GM18502 (cell line): ENCODE results near the gene HOXA11.

Source experiments
- ATAC-seq: cut with Tn5 transposase; IDR thresholded peaks from one replicate; pipeline ENCODE4 v1.9.1; 2021; ENCODE audit warnings: mild to moderate bottlenecking; ENCODE audit not compliant: unreplicated experiment, poor library complexity

Gene HOXA11

GRCh38 chr7:27139334-27140125, 45.5 kb downstream of the HOXA11 start:
- no peak for ATAC-seq

DNA sequence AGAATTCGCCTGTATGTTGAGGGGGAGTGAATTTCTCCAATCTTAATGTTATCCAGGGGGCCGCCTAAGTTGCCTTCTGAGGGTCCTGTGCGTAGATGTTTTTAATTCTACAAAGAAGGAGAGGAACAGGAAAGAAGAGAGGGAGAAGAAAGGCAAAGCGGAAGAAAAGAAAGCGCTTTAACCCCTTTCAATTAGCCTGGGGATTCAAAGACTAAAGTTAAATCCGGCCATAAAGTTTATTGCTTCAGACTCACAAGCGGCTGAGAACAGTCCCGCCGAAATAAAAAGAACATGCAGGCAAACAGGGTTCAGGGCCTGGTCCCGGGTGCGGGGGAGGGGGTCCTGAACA, 46.1 kb downstream of the HOXA11 start:
- ATAC-seq, result no peak

- ATAC-seq, result no peak
These were observed 46.6 kb downstream of the HOXA11 start for GRCh38 chr7:27138472-27138871.

DNA sequence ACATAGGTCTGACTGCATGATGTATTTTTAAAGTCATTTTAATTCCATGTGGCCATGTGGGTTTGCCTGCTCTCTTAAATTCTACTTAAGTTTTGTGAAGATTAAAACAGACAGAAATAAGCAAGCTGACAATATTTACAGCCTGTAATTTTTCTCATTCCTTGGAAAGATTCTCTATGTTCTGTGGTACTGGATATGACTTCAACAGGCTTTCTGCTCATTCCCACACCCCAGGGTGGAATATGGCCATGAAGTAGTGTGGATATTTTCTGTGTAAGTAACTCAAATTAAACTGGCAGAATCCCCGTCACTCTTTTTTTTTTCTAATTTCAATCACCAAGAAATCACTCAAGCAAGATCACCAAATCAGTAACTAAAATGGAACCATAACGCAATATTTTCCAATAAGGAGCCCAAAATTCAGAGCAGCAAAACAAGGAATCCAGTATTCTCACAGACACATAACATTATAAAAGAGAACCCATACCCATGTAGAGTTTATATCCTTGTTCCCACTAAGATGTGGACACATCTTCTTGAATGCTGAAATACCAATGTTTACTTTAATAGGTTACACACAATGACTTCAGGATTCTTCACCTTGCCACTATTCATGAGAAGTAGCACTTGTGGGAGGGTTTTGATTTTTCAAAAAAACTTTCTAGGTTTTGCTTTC, 47.3 kb downstream of the HOXA11 start:
- no peak for ATAC-seq

GRCh38 chr7:27134392-27134791, 50.6 kb downstream of the HOXA11 start:
- no peak for ATAC-seq

DNA sequence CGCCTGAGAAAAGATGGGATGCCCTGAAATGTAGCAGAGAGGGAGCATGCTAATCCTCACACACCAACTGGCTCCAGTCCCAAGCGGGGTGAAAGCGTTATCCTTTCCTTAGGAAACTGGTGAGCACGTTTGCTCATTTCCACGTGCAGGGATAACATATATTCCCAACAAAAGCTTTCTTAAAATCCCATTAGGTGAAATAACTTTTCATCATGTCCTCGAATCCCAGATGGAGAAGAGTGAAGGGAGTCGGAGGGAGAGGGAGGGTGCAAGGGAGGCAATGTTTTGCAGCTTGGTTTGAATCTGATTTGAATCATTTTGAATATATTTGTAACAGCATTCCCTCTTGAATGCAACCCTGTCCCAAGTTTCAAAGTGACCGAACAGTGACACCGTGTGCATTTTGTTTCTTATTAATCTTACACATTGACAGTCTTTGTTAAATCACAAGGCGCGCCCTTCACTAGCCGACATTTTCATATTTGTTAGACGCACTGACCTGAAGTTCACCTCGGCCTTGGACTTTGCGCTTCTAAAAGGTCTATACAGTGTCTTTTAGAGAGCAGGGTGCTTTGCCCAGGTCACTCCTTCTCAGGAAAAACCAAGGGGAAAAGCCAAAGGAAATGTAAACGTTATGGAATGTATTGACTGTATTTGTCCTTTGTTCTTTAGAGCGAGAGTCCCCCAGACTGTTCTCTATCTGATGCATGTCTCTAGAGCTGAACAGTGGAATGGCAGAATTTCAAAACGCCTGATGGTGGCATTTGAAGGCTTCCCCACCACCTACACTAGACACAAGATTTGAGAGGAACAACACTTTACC, 51.4 kb downstream of the HOXA11 start:
- no peak for ATAC-seq

DNA sequence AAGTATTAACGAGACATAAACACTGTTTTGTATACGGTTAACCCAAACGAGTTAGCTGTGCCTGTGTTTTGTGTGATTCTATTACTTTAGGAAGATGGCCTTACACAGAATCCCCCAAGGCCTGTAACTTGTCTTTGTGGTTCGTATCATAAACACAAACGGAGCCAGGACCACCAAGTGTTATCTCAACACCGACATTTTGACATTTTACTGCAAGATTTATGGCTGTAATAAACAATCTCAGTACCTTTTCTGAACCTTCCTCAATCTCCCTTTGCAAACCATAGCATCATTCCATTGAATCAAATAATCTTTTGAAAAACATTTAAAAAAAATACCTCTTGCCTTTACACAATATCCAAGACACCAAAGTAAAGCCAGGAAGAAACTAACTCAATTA, 52.1 kb downstream of the HOXA11 start:
- ATAC-seq, result no peak

DNA sequence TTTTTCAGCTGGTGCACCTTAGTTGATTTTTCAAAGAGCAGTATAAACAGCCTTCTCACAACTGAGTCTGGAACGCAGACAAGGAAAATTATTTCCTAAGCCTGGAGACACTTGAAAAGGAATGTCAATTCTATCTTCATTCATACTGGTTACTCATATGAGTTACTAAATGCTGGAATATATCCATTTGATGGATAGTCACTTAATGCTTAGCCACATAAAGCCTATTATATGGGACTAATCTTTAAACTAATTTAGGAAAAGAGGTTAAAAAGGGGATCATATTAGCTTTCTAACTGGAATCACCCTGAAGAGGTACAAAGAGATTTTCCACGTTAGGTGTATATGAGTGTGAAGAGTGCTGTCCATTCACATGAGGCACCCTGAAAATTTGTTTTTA, 52.8 kb downstream of the HOXA11 start:
- ATAC-seq, result no peak

DNA sequence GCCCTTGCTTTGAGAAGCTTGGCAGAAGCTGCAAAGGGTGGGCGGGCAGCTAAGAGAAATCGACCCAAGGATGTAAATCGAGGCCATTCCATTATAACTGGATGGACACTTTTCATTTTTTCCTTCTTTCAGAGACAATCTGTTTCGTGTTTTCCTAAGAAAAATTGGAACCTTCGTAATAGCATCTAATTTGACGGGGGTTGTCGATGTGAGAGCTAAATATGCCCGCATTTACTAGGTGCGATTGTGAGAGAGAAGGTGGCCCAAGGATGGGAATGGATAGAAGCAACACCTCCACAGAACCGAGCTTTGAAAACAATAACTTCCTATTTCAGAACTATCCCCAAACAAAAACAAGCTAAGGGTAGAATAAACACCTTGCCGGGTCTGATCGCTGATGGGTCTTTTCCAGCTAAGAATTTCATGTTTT, 53.6 kb downstream of the HOXA11 start:
- ATAC-seq, result no peak
